Mucosa of stomach (tissue), 1 donor: Measurements from ENCODE around the gene ITGA2B.
A peak's percentile ranks its signal among the peaks of the same experiment; 100 is the strongest.
"Not testable (repeated sequence)": the region's sequence is repeated elsewhere in the genome, so short reads cannot be mapped to it uniquely, and the experiment has no call there.

ENCODE experiments used
- H3K27me3 ChIP-seq: one replicate; pipeline ENCODE4 v1.7.0; 2013; ENCODE audit warnings: mild to moderate bottlenecking, low read length; ENCODE audit not compliant: control insufficient read depth, insufficient read depth
- H3K36me3 ChIP-seq: one replicate; pipeline ENCODE4 v1.7.0; 2013; ENCODE audit warnings: low read length; ENCODE audit not compliant: control insufficient read depth, insufficient read depth
- H3K4me1 ChIP-seq: one replicate; pipeline ENCODE4 v1.7.0; 2013; ENCODE audit warnings: mild to moderate bottlenecking, low read length; ENCODE audit not compliant: control insufficient read depth, insufficient read depth
- H3K4me3 ChIP-seq: one replicate; pipeline ENCODE4 v1.7.0; 2013; ENCODE audit warnings: low read length
- H3K9ac ChIP-seq: one replicate; pipeline ENCODE4 v1.7.0; 2013; ENCODE audit warnings: mild to moderate bottlenecking, low read length, moderate library complexity
- H3K9me3 ChIP-seq: one replicate; pipeline ENCODE4 v1.7.0; 2013; ENCODE audit warnings: mild to moderate bottlenecking, low read length, moderate library complexity; ENCODE audit not compliant: control insufficient read depth
- donor health status: Pancreatic carcinoma.

ITGA2B gene

DNA sequence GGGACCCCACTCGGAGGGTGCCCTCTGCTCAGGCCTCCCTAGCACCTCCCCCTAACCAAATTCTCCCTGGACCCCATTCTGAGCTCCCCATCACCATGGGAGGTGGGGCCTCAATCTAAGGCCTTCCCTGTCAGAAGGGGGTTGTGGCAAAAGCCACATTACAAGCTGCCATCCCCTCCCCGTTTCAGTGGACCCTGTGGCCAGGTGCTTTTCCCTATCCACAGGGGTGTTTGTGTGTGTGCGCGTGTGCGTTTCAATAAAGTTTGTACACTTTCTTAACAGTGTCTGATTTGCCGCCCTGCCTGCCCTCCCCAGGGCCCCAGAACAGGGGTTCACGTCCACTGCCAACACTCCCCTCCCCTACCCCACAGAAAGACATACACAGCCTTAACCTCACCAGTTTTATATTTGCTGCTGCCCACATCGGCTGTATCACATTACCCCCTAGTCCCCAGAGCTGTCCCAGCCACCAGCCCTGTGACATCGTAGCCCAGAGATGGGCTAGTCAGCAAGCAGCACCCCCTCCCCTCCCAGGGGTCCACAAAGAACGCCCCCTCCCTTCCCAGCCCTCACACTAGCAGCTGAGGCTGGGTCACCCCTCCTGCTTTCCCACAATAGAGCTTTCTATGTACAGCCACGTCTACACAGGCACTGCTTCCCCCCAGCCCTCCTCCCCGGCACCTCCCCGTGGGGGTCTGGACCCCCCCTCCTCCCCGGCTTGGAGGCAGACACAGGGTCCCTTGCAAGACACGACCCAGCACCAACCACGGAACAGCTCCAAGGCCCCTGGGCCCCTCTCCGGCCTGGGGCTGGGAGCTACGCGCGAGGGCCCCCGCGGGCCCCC lies 36.4 kb downstream of the ITGA2B start:
- H3K4me1 ChIP-seq: peaks cover 5% of the 10 kb centered on the region
- no peak overlapping the region for H3K4me3 ChIP-seq
- peaks cover 10% of the 10 kb centered on the region for H3K36me3 ChIP-seq
- no peak overlapping the region for H3K9ac ChIP-seq
- no peaks in the 10 kb centered on the region for H3K9me3 ChIP-seq
- no peaks in the 10 kb centered on the region for H3K27me3 ChIP-seq

GRCh38 chr17:44351961-44352827 lies 37.3 kb downstream of the ITGA2B start:
- Histone ChIP-seq H3K27me3 (no peaks in the 10 kb centered on the region), H3K9ac (no peak overlapping the region), H3K9me3 (no peaks in the 10 kb centered on the region), H3K4me1 (peaks cover 5% of the 10 kb centered on the region), H3K4me3 (no peak overlapping the region), H3K36me3 (peaks cover 10% of the 10 kb centered on the region)

GRCh38 chr17:44351464-44351863 lies 38.0 kb downstream of the ITGA2B start:
- no peak overlapping the region for H3K4me3 ChIP-seq
- H3K27me3 ChIP-seq: no peaks in the 10 kb centered on the region
- peaks cover 8% of the 10 kb centered on the region for H3K4me1 ChIP-seq
- no peaks in the 10 kb centered on the region for H3K9me3 ChIP-seq
- H3K9ac ChIP-seq: no peak overlapping the region
- peaks cover 10% of the 10 kb centered on the region for H3K36me3 ChIP-seq

GRCh38 chr17:44350733-44351226 lies 38.7 kb downstream of the ITGA2B start:
- H3K36me3 ChIP-seq: peaks cover 10% of the 10 kb centered on the region
- no peak overlapping the region for H3K9ac ChIP-seq
- no peak overlapping the region for H3K4me3 ChIP-seq
- H3K4me1 ChIP-seq: peaks cover 14% of the 10 kb centered on the region
- H3K9me3 ChIP-seq: no peaks in the 10 kb centered on the region
- no peaks in the 10 kb centered on the region for H3K27me3 ChIP-seq

DNA sequence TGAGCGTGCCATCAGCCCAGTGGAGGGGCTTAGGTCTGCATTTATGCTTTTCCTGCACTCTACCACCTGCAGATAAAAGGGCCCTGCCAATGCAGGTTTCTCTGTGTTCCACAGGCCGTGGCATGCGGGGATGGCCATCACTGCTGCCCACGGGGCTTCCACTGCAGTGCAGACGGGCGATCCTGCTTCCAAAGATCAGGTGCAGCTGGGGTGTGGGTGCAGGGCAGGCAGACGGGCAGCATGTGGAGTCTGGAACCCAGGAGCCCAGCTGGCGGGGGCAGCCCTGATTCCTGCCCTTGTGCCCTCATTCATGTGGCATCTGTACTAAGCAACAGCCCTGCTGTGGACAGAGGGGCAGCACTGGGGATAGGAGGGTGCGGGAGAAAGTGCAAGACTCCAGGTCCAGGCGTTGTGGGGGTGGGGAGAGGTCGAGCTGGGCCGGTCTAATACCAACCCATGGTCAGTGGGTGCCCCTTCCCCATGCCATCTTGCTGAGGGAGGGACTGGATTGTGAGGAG lies 39.8 kb downstream of the ITGA2B start:
- H3K36me3 ChIP-seq: peaks cover 10% of the 10 kb centered on the region
- H3K9me3 ChIP-seq: no peaks in the 10 kb centered on the region
- no peak overlapping the region for H3K9ac ChIP-seq
- no peaks in the 10 kb centered on the region for H3K27me3 ChIP-seq
- H3K4me3 ChIP-seq: no peak overlapping the region
- peaks cover 16% of the 10 kb centered on the region for H3K4me1 ChIP-seq

DNA sequence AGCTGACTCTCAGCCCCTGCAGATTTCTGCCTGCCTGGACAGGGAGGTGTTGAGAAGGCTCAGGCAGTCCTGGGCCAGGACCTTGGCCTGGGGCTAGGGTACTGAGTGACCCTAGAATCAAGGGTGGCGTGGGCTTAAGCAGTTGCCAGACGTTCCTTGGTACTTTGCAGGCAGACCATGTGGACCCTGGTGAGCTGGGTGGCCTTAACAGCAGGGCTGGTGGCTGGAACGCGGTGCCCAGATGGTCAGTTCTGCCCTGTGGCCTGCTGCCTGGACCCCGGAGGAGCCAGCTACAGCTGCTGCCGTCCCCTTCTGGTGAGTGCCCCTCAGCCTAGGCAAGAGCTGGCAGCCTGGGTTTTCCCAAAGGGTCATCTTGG lies 40.5 kb downstream of the ITGA2B start:
- Histone ChIP-seq H3K9me3 (no peaks in the 10 kb centered on the region), H3K36me3 (peaks cover 10% of the 10 kb centered on the region), H3K9ac (no peak overlapping the region), H3K4me3 (no peak overlapping the region), H3K4me1 (peaks cover 20% of the 10 kb centered on the region), H3K27me3 (no peaks in the 10 kb centered on the region)

- no peaks in the 10 kb centered on the region for H3K9me3 ChIP-seq
- H3K36me3 ChIP-seq: peaks cover 10% of the 10 kb centered on the region
- peaks cover 17% of the 10 kb centered on the region for H3K4me1 ChIP-seq
- no peak overlapping the region for H3K9ac ChIP-seq
- no peaks in the 10 kb centered on the region for H3K27me3 ChIP-seq
- no peak overlapping the region for H3K4me3 ChIP-seq
Measured at GRCh38 chr17:44348234-44348987, 41.0 kb downstream of the ITGA2B start.

GRCh38 chr17:44347206-44348055 lies 42.0 kb downstream of the ITGA2B start:
- H3K4me1 ChIP-seq: peaks cover 15% of the 10 kb centered on the region

DNA sequence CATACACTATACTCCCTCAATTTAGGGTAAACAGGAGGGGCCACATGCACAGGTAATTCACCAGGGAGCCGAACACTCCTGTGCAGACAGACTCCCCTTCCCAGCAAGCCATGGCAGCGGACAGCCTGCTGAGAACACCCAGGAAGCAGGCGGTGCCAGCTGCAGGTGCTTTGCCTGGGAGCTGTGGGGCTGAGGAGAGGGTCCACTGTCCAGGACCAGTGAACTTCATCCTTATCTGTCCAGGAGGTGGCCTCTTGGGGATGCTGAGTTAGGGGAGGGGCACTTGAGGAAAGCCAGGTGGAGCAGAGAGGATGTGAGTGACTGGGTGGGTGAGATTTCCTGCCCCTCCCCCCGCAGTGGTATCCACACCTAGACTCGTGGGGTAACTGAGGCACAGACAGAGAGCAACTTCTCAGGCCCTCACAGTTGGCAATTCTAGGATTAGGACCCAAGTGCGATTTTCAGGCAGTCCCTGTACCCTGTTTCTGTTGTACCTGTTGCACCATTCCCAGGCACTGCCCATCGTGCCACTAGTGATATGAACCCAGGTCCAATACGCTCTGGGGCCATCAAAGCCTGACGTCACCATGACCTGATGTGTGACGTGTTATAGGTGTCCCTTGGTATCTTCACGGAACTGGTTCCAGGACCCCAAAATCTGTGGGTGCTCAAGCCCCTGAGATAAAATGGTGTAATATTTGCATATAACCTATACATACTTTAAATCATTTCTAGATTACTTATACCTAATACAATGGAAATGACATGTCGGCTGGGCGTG lies 43.2 kb downstream of the ITGA2B start:
- H3K4me3 ChIP-seq: peak overlapping the region; percentile 88
- no peaks in the 10 kb centered on the region for H3K27me3 ChIP-seq
- peak overlapping the region; percentile 96 for H3K9ac ChIP-seq
- no peaks in the 10 kb centered on the region for H3K9me3 ChIP-seq
- H3K36me3 ChIP-seq: peaks cover 10% of the 10 kb centered on the region
- peaks cover 15% of the 10 kb centered on the region for H3K4me1 ChIP-seq

More at GRCh38 chr17:44347206-44348055, 42.0 kb downstream of the ITGA2B start:
- not testable (repeated sequence) for H3K9me3 ChIP-seq, H3K9ac ChIP-seq, H3K4me3 ChIP-seq, H3K27me3 ChIP-seq
- peaks cover 10% of the 10 kb centered on the region for H3K36me3 ChIP-seq

DNA sequence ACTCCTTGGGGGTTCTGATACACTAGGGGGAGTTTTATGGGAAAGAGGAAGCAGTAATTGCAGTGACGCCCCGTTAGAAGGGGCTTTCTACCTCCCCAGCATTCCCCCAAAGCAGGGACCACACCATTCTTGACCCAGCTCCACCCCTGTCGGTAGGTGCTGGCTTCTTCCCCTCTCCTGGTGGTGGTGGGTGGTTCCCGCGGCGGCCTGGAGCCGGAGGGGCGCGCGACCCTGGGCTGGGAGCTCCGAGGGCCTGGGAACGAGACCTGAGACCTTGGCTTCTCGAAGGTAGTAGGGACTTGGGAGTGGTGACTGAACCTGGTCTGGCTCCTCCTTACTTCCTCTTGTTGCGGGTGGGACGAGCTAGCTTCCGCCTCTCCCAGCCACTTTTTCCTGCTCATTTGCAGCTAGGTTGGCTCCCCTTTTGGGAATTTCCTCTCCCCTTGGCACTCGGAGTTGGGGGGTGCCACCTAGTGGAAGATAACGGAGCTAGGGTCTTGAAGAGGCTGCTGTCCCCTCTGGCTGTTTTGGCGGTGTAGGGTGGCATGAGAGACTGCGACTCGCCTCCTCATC lies 43.9 kb downstream of the ITGA2B start:
- H3K9me3 ChIP-seq: no peaks in the 10 kb centered on the region
- peak overlapping the region; percentile 96 for H3K9ac ChIP-seq
- no peaks in the 10 kb centered on the region for H3K27me3 ChIP-seq
- H3K36me3 ChIP-seq: peaks cover 4% of the 10 kb centered on the region
- H3K4me1 ChIP-seq: peaks cover 15% of the 10 kb centered on the region
- peak overlapping the region; percentile 88 for H3K4me3 ChIP-seq
